Stimulated activated CD4-positive, alpha-beta T cell treated with anti-CD3 and anti-CD28 coated beads, Interleukin-1b, Interleukin-23, amount 100 ng/mL, for 1 hour (primary cell): Measurements from ENCODE around the gene DDX19B.
"Not testable (repeated sequence)": the region's sequence is repeated elsewhere in the genome, so short reads cannot be mapped to it uniquely, and the experiment has no call there.

Experiments used
- DNase-seq, 2 donors: peaks; one replicate each; pipeline ENCODE4 v3.0.0-alpha.2; 2020; ENCODE audit warnings: low read depth in 2 of 2

The DDX19B gene

DNA sequence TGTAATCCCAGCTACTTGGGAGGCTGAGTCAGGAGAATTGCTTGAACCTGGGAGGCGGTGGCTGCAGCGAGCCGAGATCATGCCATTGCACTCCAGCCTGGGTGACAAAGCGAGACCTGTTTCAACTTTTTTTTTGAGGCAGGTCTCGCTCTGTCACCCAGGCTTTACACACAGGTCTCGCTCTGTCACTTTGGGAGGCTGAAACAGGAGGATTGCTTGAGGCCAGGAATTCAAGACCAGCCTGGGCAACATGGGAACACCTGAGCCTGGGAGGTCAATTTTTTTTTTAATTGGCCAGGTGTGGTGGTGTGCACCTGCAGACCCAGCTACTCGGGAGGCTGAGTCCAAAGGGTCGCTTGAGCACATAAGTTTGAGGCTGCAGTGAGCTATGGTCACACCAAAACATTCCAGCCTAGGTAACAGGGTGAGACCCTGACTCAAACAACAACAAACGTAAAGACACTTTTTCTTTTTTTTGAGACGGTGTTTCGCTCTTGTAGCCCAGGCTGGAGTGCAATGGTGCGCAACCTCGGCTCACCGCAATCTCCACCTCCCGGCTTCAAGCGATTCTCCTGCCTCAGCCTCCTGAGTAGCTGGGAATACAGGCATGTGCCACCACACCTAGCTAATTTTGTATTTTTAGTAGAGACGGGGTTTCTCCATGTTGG is 11.5 kb upstream of the DDX19B start:
- DNase-seq: not testable (repeated sequence)

DNA sequence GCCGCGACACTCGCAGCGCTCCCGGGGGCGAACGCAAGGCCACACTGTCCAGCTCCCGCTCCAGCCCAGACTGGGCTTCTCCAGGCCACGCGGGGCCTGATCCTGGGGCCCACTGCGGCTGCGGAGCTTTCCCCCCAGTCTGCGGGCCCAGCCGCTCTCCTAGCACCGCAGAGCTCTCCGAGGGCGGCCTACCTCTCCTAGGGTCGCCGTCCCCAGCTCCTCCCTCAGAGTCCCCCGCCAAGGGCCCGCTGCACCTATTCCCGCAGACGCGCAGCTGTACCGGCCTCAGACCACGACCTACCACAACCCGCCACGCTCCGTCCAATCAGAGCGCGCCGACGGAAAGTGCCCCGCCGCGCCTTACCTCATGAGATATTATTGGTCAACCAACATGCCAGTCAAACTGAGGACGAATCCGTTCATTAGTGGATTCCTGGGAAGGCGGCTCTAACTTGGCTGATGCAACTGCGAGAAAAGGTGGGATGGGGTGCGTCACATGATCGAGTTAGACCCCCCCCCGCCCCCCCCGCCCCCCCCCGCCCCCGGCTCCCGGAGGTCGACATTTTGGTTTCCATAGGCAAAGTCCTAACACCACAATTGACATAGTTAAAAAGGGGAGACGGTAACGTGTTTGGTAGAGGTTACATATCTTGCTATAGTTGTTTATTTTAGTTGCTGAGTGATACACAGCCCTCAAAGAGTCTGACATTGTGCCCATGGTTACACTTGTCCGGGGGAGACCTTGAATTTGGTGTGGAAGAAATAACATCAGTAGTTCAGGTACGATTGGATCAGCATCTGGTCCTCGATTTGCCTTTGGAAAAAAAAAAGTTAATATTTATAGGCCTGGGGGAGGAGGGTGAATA is 9.5 kb upstream of the DDX19B start, which contains the start of gene AARS1:
AARS1 (minus strand) TSS at position 278 of the 866 bp plus-strand sequence. CDS start 6,743 bp downstream, outside the sequence.
- peak; percentile 85 to 86 for DNase-seq

DNA sequence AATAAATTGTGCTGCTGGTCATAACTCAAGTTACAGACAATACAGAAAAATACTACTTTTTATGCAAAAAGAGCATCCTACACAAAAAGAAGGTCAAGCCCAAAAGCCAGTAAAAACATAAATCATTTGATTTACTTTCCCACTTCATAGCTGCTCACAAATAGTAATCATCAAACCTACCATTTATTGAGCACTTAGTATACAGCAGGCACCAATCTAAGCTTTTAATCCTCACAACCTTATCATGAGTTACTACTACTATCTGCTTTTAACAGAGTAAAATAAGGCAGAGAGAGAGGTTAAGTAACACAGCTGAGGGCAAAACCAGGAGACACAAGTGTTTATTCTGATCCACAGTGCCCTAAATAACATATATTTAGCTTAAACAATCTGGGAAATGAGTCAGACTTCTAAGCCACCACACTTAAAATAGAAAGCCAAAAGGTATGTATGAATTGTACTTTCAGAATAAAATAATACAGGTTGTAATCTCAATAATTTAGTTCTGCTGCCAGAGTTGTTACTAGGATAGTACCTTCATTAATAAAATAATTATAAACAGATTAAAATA is 8.0 kb upstream of the DDX19B start:
- no peak for DNase-seq

DNA sequence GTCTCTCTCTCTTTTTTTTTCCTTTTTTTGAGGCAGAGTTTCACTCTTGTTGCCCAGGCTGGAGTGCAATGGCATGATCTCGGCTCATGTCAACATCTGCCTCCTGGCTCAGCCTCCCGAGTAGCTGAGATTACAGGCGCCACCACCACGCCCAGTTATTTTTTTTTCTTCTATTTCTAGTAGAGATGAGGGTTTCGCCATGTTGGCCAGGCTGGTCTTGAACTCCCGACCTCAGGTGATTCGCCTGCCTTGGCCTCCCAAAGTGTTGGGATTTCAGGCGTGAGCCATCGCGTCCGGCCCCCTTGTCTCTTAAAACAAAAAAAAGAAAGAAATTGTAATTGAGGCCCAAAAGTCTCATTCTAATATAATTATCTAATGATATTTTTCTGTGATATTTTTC is 6.8 kb upstream of the DDX19B start:
- DNase-seq: not testable (repeated sequence)

DNA sequence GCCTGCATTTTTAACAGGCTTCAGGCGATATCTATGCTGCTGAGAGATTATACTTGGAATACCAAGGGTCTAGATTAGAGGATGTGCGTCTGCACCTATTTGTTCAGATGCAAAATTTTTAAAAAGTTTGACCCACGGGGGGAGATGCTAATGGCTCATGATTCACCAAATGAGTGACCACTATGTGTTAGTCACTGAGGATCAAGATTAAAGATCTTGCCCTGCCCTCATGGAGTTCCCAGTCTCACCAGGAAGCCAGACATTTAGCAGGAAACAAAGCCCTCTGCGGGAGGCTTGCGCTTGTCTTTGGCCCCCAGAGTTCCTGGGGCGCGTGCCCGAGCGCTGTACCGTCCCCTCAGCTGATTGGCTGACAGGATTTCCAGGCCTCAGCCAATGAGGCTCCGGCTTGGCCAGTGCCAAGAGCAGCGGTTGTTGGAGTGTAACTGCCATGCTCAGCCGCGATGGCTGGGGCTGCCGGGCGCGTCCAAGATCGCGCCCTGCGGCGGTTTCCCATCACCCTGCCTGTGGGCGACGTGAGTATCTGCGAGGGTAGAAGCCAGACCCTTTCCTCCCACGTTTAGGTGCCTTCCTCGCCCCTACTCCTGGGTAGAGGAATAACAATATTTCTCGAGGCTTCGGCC is 4.5 kb upstream of the DDX19B start:
- DNase-seq: no peak

DNA sequence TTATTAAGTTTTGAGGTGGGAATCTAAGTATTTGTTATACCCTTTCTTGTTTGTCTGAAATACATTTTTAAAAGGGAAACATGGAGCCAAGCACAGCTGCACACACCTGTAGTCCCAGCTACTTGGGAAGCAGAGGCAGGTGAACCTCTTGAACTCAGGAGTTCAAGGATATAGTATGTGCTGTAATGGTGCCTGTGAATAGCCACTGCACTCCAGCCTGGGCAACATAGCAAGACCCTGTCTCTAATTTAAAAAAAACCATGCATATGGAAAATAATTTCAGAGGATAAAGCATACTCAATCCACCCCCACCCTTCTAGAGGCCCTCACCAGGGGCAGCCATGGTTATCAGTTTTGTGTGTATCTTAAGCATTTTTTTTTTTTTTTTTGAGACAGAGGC is 3.4 kb upstream of the DDX19B start:
- no peak for DNase-seq

DNA sequence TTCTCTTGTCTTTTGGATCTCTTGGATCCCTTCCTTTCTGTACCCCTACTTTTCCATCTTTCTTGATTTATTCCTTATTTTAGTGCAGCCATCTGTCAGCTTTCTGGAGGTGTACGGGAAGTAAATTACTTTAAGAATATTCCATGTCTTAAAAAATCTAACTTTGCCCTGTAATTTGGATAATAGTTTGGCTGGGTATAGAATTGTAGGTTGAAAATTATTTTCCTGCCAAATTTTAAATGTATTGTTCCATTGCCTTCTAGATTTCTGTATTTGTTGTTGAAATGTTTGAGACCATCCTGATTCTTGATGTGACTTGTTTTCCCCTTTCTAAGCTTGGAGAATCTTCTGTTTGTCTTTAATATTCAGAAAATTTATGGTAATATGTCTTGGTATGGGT is 2.1 kb downstream of the DDX19B start:
- no peak for DNase-seq

DNA sequence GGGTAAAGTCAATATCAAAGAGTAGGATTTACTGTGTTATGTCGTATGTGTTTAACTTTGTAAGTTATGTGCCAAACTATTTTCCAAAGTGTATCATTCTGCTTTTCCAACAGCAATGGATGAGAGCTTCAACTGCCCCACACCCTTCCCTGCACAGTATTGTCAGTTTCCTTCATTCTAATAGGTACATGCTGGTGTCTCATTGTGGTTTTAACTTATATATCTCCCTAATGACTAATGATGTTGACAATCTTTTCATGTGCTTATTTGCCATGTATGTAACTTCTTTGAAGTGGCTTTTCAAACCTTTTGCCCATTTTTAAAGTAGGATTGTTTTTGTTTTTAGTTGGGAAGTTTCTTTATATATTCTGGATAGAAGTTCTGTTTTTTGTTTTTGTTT is 3.8 kb downstream of the DDX19B start:
- no peak for DNase-seq

DNA sequence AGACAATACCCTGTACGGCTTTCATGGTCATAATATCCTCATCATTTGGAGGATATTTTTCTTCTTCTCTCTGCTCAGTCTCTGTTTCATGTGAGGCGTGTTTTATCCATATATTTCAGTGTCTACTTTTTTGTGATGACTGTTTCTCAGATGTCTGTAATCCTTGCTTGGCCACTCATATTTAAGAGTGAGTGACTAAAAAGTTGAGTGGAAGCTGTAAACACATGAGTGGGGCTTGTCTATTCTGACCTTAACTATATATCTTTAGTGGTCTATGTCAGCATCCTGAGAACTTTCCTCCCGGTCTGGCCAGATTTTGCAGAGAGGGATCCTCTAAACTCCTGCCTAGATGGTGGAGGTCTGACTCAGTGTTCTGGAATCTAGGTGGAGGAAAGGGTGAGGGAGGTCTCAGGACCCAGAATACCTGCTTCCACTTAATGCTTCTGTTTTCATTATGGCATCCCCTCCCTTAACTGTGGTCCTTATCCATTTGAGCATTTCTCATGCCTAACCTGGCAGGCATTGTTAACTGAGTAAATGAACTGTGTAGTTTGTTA is 6.0 kb downstream of the DDX19B start:
- DNase-seq: no peak

DNA sequence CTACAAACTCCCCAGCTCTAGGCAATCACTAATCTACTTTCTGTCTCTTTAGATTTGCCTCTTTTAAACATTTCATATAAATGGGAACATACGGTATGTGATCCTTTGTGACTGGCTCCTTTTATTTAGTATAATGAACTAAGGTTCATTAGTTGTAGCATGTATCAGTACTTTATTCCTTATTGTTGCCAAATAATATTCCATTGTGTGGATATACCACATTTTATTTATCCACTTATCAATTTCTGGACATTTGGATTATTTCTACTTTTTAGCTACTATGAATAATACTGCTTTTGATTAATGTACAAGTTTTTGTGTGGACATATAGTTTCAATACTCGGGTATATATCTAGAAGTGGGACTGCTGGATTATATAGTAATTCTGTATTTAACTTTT is 7.9 kb downstream of the DDX19B start:
- DNase-seq: no peak

DNA sequence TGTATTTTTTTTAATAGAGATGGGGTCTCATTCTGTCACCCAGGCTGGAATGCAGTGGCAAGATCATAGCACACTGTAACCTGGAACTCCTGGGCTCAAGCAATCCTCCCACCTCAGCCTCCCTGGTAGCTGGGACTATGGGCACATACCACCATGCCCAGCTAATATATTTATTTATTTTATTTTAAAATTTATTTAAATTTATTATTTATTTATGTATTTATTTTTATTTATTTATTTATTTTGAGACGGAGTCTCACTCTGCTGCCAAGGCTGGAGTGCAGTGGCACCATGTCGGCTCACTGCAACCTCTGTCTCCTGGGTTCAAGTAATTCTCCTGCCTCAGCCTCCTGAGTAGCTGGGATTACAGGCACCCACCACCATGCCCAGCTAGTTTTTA is 8.7 kb downstream of the DDX19B start:
- not testable (repeated sequence) for DNase-seq

DNA sequence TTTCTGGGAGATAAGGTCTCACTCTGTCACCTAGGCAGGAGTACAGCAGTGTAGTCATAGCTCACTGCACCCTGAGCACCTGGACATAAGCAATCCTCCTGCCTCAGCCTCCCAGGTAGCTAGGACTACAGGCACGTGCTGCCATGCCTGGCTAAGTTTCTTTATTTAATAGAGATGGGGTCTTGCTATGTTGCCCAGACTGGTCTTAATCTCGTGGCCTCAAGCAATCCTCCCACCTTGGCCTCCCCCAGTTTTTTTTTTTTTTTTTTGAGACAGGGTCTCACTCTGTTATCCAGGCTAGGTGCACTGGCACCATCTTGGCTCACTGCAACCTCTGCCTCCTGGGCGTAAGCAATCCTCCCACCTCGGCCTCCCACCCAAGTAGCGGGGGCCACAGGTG is 21.1 kb downstream of the DDX19B start:
- no peak for DNase-seq

DNA sequence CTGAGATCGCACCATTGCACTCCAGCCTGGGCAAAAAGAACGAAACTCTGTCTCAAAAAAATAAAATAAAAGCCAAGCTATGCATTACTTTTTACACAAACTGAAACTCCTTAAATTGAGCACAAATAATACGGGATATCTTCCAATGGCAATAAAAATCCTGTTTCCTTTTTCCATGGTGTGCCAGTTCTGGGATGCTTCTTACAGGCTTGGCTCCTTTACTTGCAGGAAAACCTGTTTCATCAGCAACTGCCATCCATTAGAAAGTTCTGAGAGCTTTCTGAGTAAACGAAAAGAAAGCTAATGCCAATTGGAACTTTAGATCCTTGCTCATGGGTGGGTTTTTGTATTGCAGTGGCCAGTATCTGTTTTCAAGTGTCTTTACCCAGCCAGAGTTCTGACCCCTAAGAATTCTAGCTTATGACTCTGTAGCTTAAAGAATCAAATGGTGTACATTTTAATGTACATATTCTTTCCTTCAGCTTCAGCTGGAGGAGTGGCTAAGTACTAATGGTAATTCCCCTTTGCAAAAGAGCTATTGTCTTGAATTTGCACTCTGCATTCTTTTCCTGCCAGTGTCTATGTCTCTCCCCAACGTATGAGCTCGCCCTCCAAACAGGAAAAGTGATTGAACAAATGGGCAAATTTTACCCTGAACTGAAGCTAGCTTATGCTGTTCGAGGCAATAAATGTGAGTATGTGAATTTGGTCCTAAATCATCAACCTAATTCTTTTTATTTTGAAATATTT is 26.2 kb downstream of the DDX19B start:
- DNase-seq: no peak

DNA sequence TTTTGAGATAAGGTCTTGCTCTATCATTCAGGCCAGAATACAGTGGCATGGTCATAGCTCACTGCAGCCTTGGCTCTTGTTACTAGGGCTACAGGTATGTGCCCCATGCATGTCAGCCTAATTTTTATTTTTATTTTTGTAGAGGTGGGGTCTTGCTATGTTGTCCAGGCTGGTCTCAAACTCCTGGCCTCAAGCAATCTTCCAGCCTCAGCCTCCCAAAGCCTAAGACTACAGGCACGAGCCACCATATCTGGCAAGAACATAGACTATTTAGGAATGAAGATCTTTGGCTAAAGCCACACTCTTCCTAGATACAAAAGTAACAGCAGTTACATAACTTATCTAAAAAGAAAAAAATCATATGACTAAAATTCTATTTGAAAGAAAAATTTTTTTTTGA is 32.1 kb downstream of the DDX19B start:
- DNase-seq: no peak

DNA sequence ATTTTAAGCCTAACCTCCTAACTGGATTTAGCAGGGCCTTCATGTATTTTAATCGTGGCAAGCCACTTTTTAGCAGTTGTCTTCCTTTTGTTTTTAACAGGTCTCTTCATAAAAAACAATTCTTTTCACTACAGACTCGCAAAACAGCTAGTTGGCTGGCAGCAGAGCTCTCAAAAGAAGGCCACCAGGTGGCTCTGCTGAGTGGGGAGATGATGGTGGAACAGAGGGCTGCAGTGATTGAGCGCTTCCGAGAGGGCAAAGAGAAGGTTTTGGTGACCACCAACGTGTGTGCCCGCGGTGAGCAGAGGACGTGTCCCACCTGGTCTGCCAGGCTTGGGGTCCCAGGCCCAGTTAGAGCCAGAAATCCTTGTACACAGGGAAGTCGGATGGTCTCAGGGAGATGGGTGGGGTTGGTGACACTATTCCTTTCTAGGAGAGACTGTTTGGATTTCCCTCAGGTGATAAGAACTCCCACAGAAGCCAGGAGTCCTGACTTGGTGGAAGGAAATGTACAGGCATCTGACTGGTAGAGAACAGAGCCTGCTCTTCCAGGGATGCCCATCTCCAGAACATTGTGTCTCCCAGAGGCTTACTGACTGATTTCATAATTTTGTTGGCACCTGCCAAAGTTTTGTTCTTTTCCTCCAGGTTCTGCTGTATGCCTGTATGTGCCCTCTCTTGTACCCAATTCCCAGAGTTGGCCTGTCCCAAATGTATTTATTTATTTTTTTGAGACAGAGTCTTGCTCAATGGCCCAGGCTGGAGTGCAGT is 32.8 kb downstream of the DDX19B start:
- DNase-seq: peak in 1 of 2 donors; percentile 4

DNA sequence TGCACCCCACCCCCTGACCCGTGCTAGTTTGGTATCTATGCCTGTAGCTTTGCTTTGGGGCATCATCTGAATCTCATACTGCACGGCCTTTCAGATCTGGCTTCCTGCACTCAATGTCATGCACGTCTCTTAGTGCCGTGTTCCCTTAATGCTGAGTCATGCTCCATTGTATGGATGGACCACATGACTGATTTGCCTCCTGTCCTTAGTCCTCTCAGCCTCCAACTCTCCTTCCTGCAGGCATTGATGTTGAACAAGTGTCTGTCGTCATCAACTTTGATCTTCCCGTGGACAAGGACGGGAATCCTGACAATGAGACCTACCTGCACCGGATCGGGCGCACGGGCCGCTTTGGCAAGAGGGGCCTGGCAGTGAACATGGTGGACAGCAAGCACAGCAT is 33.7 kb downstream of the DDX19B start:
- not testable (repeated sequence) for DNase-seq

DNA sequence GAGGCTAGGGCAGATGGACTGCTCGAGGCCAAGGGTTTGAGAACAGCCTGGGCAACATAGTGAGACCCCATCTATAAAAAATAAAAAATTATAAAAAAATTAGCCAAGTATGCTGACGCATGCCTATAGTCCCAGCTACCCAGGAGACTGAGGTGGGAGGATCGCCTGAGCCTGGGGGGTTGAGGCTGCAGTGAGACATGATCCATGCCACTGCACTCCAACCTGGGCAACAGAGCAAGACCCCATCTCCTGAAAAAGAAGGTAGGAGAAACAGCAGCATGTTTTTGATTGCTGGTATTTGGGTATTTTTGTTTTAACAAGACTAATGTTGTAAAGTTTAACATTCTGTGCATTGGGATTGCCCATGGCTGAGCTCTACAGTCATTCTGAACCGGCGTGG is 38.8 kb downstream of the DDX19B start:
- no peak for DNase-seq

DNA sequence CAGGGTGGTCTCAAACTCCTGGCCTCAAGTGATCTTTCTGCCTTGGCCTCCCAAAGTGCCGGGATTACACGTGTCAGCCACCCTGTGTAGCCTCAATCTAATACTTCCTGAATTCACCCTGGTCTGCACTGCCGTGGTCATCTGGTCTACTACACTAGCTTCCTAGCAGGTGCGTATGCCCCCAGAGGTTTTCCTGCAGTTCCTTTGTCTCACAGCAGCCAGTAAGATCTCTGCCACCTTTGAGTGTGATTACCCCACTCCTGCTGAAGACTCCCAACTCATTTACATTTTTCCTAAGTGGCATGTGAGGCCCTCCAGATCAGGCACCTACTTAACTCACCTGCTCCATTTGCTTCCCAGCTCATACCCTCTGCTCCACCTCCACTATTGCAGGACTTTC is 42.6 kb downstream of the DDX19B start:
- no peak for DNase-seq

DNA sequence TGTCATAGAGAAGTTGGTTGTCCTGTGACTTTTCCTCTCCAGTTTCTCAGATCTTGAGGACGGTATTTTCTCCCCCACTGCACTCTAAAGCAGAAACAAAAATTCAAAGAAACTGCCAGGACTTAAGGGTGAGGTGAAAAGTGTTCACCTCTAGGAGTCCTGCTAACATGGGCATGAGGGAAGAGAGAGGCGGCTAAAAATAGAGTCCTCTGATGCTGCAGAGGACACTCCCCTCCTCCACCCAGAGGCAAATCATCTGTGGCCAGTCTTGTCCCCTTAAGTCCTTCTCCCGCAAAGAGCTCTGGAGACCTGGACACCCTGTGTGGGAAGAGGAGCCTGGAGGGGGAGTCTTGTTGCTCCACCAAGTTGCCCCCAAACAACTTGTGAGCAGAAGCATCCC is 43.0 kb downstream of the DDX19B start:
- no peak for DNase-seq

DNA sequence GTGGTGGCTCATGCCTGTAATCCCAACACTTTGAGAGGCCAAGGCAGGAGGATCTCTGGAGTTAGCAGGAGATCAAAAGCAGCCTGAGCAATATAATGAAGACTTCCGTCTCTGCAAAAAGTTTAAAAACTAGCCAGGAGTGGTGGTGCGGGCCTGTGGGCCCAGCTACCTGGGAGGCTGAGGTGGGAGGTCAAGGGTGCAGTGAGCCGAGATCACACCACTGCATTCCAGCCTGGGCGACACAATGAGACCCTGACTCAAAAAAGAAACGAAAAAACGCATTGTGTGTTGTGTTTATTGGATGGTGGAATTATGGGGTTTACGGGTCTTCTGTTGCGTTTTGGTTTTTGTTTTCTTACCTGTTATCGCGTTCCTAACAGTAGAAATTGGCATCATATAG is 46.9 kb downstream of the DDX19B start:
- no peak for DNase-seq

DNA sequence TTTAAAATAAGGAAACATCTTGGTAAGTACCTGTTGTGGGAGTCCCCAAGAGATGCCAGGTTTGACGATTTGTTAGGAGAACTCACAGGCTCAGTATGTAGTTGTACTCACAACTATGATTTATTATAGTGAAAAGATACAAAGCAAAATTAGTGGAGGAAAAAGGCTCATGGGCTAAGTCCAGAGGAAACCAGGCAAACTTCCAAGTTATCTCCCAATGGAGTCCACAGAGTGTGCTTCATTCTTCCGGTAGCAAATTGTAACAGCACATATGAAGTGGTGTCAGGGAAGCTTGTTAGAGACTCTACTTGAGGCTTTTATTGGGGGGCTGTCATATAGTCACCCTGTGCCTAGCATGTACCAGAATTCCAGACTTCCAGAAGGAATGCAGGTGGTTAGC is 50.0 kb downstream of the DDX19B start:
- no peak for DNase-seq
